SK-N-SH (cell line): ENCODE results near the gene RAD1. TPM values are rescaled to one million over a fixed set of nuclear protein-coding genes. Genes with fewer than 3 reads are reported as not detected.

Source experiments
- CTCF ChIA-PET: fragments of 300-600, 350-600 bp; formaldehyde crosslinking; extraction: SDS; loops from one replicate; lab custom pipeline; 2021; lab: Yijun Ruan, JAX
- POLR2A ChIA-PET: fragments of 350-600 bp; sonication (Branson Sonifier 250); formaldehyde crosslinking; extraction: SDS; loops from one replicate; lab custom pipeline; 2020; ENCODE audit warnings: antibody characterized with exemption, inconsistent platforms; lab: Yijun Ruan, JAX
- DNase-seq: peaks from one replicate; pipeline ENCODE4 v3.0.0; 2012
- H2AFZ ChIP-seq: fragments of 200-600 bp; sonication (generic); 2 replicates; pipeline ENCODE4 v1.8.1; 2016; ENCODE audit warnings: antibody characterized with exemption, mild to moderate bottlenecking, low read depth
- H3F3A ChIP-seq: fragments of 200-600 bp; sonication (generic); replicated peaks from 2 replicates; pipeline ENCODE3; 2016; ENCODE audit warnings: antibody characterized with exemption, mild to moderate bottlenecking; ENCODE audit not compliant: insufficient read depth
- H3K27ac ChIP-seq, 2 experiments: fragments of 200-500 bp in 1 of 2; fragments of 200-600 bp in 1 of 2; sonication (Bioruptor generic) in 1 of 2; sonication (generic), shearing (Covaris generic) in 1 of 2; 2 replicates each; pipeline versions ENCODE4 v1.5.1 to v1.6.1; 2014 to 2016; ENCODE audit warnings: low read depth in 2 of 2, inconsistent platforms in 1 of 2, low read length in 1 of 2, mild to moderate bottlenecking in 1 of 2, mixed read lengths in 1 of 2
- H3K27me3 ChIP-seq: fragments of 200-600 bp; sonication (generic), shearing (Covaris generic); 2 replicates; pipeline ENCODE4 v1.6.1; 2016; ENCODE audit warnings: mixed run types; ENCODE audit not compliant: insufficient read depth
- H3K36me3 ChIP-seq, 2 experiments: fragments of 200-500 bp in 1 of 2; fragments of 200-600 bp in 1 of 2; sonication (Bioruptor generic) in 1 of 2; sonication (generic) in 1 of 2; replicated peaks in 1 of 2; 2 replicates each; pipeline versions ENCODE3 to v1.5.1; 2014 to 2016; ENCODE audit warnings: low read length in 1 of 2, mild to moderate bottlenecking in 1 of 2; ENCODE audit not compliant: insufficient read depth in 2 of 2, control insufficient read depth in 1 of 2
- H3K4me1 ChIP-seq, 2 experiments: fragments of 200-500 bp in 1 of 2; fragments of 200-600 bp in 1 of 2; sonication (Bioruptor generic) in 1 of 2; sonication (generic), shearing (Covaris generic) in 1 of 2; 2 replicates each; pipeline versions ENCODE4 v1.5.1 to v1.6.1; 2014 to 2016; ENCODE audit warnings: low read depth in 1 of 2, low read length in 1 of 2, mixed run types in 1 of 2; ENCODE audit not compliant: insufficient read depth in 2 of 2, control insufficient read depth in 1 of 2
- H3K4me2 ChIP-seq: fragments of 200-600 bp; sonication (generic), shearing (Covaris generic); 2 replicates; pipeline ENCODE4 v1.6.1; 2017; ENCODE audit warnings: mixed run types
- H3K4me3 ChIP-seq, 2 experiments: fragments of 200-500 bp in 1 of 2; fragments of 200-600 bp in 1 of 2; sonication (Bioruptor generic) in 1 of 2; sonication (generic), shearing (Covaris generic) in 1 of 2; 2 replicates each; pipeline versions ENCODE4 v1.5.1 to v1.8.1; 2014 to 2016; ENCODE audit warnings: low read depth in 2 of 2, inconsistent platforms in 1 of 2, low read length in 1 of 2, mild to moderate bottlenecking in 1 of 2, mixed read lengths in 1 of 2, moderate library complexity in 1 of 2
- H3K79me2 ChIP-seq: fragments of 200-600 bp; sonication (generic); 2 replicates; pipeline ENCODE4 v1.8.1; 2017; ENCODE audit warnings: mild to moderate bottlenecking; ENCODE audit not compliant: insufficient read depth
- H3K9ac ChIP-seq: fragments of 200-600 bp; sonication (generic); 2 replicates; pipeline ENCODE4 v1.6.1; 2017; ENCODE audit warnings: mixed run types
- H3K9me2 ChIP-seq: fragments of 200-600 bp; sonication (generic); 2 replicates; pipeline ENCODE4 v1.6.1; 2017; ENCODE audit warnings: mixed run types
- H3K9me3 ChIP-seq: fragments of 200-600 bp; sonication (generic); 2 replicates; pipeline ENCODE4 v1.6.1; 2017; ENCODE audit warnings: mixed run types, mild to moderate bottlenecking, moderate library complexity
- H4K20me1 ChIP-seq: fragments of 200-600 bp; sonication (generic); 2 replicates; pipeline ENCODE4 v1.6.1; 2017; ENCODE audit warnings: mild to moderate bottlenecking, mixed run types; ENCODE audit not compliant: insufficient read depth
- ELF1 ChIP-seq: IDR thresholded peaks from 2 replicates; pipeline ENCODE4 v1.4.0; 2012
- EZH2phosphoT487 ChIP-seq: fragments of 200-600 bp; sonication (generic); IDR thresholded peaks from 2 replicates; pipeline ENCODE4 v1.6.1; 2017; ENCODE audit warnings: low read depth, mixed run types, mild to moderate bottlenecking, antibody characterized with exemption, moderate library complexity, borderline replicate concordance
- GABPA ChIP-seq: IDR thresholded peaks from 2 replicates; pipeline ENCODE4 v1.4.0; 2012; ENCODE audit warnings: low read depth, mild to moderate bottlenecking
- GATA2 ChIP-seq: sonication (generic); formaldehyde crosslinking; IDR thresholded peaks from 2 replicates; pipeline ENCODE4 v1.5.0; 2020; ENCODE audit warnings: mild to moderate bottlenecking, missing genetic modification reagents
- MEF2A ChIP-seq: IDR thresholded peaks from 2 replicates; pipeline ENCODE4 v1.4.0; 2012; ENCODE audit warnings: low read depth, borderline replicate concordance
- MXI1 ChIP-seq: IDR thresholded peaks from 2 replicates; pipeline ENCODE4 v1.6.1; 2012; ENCODE audit warnings: mild to moderate bottlenecking, low read depth, low read length, improper control_type of control experiment
- NFIC ChIP-seq: IDR thresholded peaks from 2 replicates; pipeline ENCODE4 v1.4.0; 2012; ENCODE audit warnings: borderline replicate concordance
- POLR2AphosphoS5 ChIP-seq: IDR thresholded peaks from 2 replicates; pipeline ENCODE4 v1.6.1; 2012; ENCODE audit warnings: low read depth, low read length
- RAD21 ChIP-seq: IDR thresholded peaks from 2 replicates; pipeline ENCODE4 v1.6.1; 2012; ENCODE audit warnings: mild to moderate bottlenecking, low read length
- SIN3A ChIP-seq: IDR thresholded peaks from 2 replicates; pipeline ENCODE4 v1.6.1; 2012; ENCODE audit warnings: low read depth, mild to moderate bottlenecking, low read length, moderate library complexity, borderline replicate concordance
- TCF12 ChIP-seq: IDR thresholded peaks from 2 replicates; pipeline ENCODE4 v1.4.0; 2012
- TEAD4 ChIP-seq: IDR thresholded peaks from 2 replicates; pipeline ENCODE4 v1.4.0; 2012; ENCODE audit warnings: mild to moderate bottlenecking, borderline replicate concordance; ENCODE audit not compliant: insufficient read depth
- YY1 ChIP-seq: IDR thresholded peaks from 2 replicates; pipeline ENCODE4 v1.4.0; 2012; ENCODE audit warnings: low read depth, mild to moderate bottlenecking
- WGBS: methylation state at CpG from one replicate; pipeline ENCODE4 v1.1.6; 2017; ENCODE audit warnings: low lambda C conversion rate; 5-methylcytosine and 5-hydroxymethylcytosine counted together
- polyA plus RNA-seq, 3 experiments: library from polyadenylated mRNA; depleted of rRNA; stranded (reverse); fragments of >200 nt; gene quantifications; 2 replicates each; pipeline ENCODE4 v1.2.3, GENCODE V29; 2012
- TF ChIP-seq, protein P1 (sequence below): IDR thresholded peaks from 2 replicates; pipeline ENCODE4 v1.6.1; 2012; ENCODE audit warnings: mild to moderate bottlenecking, low read depth, low read length, moderate library complexity
- TF ChIP-seq, protein P2 (sequence below): IDR thresholded peaks from 2 replicates; pipeline ENCODE4 v1.4.0; 2012; ENCODE audit warnings: low read depth

RAD1 gene
- polyA plus RNA-seq, 1 of the 3 experiments (the other 2 are of a cell fraction): 21.2 TPM

DNA sequence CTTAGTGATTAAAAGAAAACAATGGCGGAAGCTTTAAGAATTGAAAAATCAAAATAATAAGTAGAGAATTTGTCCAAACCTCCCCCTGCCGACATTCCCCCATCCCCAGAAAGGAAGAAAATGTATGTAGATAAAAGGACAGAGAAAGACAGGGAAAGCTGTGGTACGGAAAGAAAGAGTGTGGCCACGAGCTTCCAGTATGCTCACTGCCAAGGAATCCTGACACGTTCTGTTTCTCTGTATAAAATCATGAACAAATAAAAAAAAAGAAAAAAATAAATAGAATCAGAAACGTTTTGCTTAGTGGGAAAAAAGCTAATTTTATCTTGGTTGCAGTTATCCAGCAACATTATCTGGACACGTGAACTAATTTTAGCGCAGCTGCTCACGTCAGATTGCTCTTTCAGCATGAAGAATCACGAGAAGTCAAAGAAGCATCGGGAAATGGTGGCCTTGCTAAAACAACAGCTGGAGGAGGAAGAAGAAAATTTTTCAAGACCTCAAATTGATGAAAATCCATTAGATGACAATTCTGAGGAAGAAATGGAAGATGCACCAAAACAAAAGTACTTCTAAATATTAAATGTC is 29.2 kb upstream of the RAD1 start:
- Histone ChIP-seq H4K20me1 (no peaks in the 10 kb centered on the region), H3K9me2 (no peaks in the 10 kb centered on the region), H3K27ac (no peak overlapping the region), H2AFZ (no peak overlapping the region), H3K79me2 (no peaks in the 10 kb centered on the region), H3K36me3 (peaks cover 59 to 77% of the 10 kb centered on the region in 2 experiments), H3K27me3 (no peaks in the 10 kb centered on the region), H3K4me2 (no peak overlapping the region), H3K9me3 (no peaks in the 10 kb centered on the region), H3F3A (no peaks in the 10 kb centered on the region), H3K9ac (no peak overlapping the region), H3K4me3 (no peak overlapping the region), H3K4me1 (no peaks in the 10 kb centered on the region)
- ChIA-PET POLR2A (no interaction called here), CTCF (interaction anchor here (1.0 to 1.4 kb wide), 3 partner anchors 10 to 58 kb away, joined by 4 to 5 read pairs (median 5); no protein-coding TSS in a partner anchor)
- 88% methylated on average over 11 of the region's 11 CpGs for WGBS
- no peak for TF ChIP-seq ELF1
- TF ChIP-seq POLR2AphosphoS5: no peak
- TF ChIP-seq GATA2 (CRISPR knock-in tag): no peak
- no peak for TF ChIP-seq GABPA
- TF ChIP-seq, protein P1, sequence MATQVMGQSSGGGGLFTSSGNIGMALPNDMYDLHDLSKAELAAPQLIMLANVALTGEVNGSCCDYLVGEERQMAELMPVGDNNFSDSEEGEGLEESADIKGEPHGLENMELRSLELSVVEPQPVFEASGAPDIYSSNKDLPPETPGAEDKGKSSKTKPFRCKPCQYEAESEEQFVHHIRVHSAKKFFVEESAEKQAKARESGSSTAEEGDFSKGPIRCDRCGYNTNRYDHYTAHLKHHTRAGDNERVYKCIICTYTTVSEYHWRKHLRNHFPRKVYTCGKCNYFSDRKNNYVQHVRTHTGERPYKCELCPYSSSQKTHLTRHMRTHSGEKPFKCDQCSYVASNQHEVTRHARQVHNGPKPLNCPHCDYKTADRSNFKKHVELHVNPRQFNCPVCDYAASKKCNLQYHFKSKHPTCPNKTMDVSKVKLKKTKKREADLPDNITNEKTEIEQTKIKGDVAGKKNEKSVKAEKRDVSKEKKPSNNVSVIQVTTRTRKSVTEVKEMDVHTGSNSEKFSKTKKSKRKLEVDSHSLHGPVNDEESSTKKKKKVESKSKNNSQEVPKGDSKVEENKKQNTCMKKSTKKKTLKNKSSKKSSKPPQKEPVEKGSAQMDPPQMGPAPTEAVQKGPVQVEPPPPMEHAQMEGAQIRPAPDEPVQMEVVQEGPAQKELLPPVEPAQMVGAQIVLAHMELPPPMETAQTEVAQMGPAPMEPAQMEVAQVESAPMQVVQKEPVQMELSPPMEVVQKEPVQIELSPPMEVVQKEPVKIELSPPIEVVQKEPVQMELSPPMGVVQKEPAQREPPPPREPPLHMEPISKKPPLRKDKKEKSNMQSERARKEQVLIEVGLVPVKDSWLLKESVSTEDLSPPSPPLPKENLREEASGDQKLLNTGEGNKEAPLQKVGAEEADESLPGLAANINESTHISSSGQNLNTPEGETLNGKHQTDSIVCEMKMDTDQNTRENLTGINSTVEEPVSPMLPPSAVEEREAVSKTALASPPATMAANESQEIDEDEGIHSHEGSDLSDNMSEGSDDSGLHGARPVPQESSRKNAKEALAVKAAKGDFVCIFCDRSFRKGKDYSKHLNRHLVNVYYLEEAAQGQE: no peak
- no peak for TF ChIP-seq EZH2phosphoT487
- TF ChIP-seq, protein P2, sequence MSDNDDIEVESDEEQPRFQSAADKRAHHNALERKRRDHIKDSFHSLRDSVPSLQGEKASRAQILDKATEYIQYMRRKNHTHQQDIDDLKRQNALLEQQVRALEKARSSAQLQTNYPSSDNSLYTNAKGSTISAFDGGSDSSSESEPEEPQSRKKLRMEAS: no peak
- TF ChIP-seq MEF2A: no peak
- TF ChIP-seq TCF12: no peak
- TF ChIP-seq TEAD4: no peak
- no peak for TF ChIP-seq NFIC
- TF ChIP-seq MXI1: no peak
- no peak for TF ChIP-seq YY1
- TF ChIP-seq SIN3A: no peak
- no peak for DNase-seq

DNA sequence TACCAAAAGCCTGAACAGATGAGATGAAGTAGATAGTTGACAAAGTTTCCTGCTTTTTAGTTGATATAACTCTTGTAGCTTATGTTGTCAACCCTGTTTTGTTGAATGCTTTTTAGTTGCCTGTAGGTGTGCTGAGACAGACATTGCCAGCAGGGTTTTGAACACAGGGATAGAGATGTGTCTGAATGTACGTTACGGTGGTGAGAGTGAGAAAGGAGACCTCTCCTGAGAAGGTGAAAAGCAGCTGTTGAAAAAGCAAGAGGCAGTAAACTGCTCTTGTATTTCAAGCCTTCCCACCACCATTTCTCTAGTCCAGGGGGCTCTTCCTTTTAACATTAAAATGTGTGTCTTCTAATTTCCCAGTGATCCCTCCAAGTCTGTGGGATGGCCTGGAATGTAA is 28.7 kb upstream of the RAD1 start:
- Histone ChIP-seq H4K20me1 (no peaks in the 10 kb centered on the region), H3K79me2 (no peaks in the 10 kb centered on the region), H3K27ac (no peak overlapping the region), H2AFZ (no peak overlapping the region), H3K27me3 (no peaks in the 10 kb centered on the region), H3F3A (no peaks in the 10 kb centered on the region), H3K36me3 (peaks cover 55 to 74% of the 10 kb centered on the region in 2 experiments), H3K9me3 (no peaks in the 10 kb centered on the region), H3K4me1 (no peaks in the 10 kb centered on the region), H3K9ac (no peak overlapping the region), H3K9me2 (no peaks in the 10 kb centered on the region), H3K4me3 (no peak overlapping the region), H3K4me2 (no peak overlapping the region)
- ChIA-PET CTCF (interaction anchor here (1.0 to 1.4 kb wide), 5 partner anchors 9 to 59 kb away, joined by 3 to 5 read pairs (median 4); no protein-coding TSS in a partner anchor), POLR2A (no interaction called here)
- 97% methylated on average over 2 of the region's 2 CpGs for WGBS
- no peak for TF ChIP-seq RAD21
- TF ChIP-seq TEAD4: no peak
- no peak for DNase-seq
